Activated T-cell treated with anti-CD3 and anti-CD28 coated beads for 48 hours (primary cell): ENCODE measurements around the gene GABRQ.
"Not testable (repeated sequence)": the region's sequence is repeated elsewhere in the genome, so short reads cannot be mapped to it uniquely, and the experiment has no call there.

Source experiments
- DNase-seq: peaks from one replicate; pipeline ENCODE4 v3.0.0-alpha.2; 2020; ENCODE audit warnings: low read depth

The GABRQ gene

DNA sequence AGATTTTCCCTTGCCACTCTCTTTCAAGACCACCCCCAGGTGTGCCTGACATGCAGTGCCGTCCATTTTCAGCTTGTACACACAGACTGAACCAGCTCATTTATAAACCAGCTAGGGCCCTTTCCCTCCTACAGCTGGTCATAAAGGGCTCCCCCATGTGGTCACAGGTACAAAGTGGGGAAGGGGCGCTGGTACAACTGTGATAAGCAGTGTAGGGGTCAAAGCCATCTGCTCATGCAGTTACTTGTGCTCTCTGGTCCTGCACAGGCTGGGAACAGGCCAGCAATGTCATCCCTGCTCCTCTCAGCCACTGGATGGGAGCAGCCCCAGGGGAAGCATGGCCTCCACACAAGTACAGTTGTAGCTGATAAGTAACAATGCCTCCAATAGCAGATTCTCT lies 20.6 kb downstream of the GABRQ start:
- DNase-seq, result no peak

DNA sequence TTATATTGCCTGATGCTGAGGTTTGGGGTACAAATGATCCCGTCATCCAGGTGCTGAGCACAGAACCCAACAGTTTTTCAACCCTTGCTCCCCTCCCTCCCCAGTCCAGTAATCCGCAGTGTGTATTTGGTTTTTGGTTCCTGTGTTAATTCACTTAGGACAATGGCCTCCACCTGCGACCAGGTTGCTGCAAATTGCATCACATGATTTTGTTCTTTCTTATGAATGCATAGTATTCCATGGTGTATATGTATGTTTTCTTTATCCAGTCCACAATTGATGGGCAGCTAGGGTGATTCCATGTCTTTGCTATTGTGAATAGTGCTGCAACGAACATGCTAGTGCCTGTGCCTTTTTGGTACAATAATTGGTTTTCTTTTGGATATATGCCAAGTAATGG lies 25.4 kb downstream of the GABRQ start:
- no peak for DNase-seq

DNA sequence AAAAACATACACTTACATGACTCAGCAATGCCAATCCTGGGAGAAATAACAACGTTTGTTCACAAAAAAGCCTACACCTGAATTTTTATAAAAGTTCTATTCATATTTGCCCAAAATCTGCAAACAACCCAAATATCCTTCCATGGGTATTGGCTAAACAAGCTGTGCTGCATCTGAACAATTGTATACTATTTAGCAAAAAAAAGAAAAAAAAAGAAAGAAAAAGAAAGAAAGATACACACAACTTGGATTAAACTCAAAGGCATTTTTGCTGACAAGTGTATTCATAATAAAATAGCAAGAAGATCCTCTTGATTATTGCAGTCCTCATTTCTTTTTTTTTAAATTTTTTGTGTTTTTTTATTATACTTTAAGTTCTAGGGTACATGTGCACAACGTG lies 36.4 kb downstream of the GABRQ start:
- DNase-seq, result no peak

GRCh38 chrX:152674652-152675051 lies 37.0 kb downstream of the GABRQ start:
- DNase-seq, result not testable (repeated sequence)

- DNase-seq, result not testable (repeated sequence)
Measured at GRCh38 chrX:152681012-152681411, 43.3 kb downstream of the GABRQ start.

- DNase-seq, result not testable (repeated sequence)
Measured at GRCh38 chrX:152697952-152698931, 60.5 kb downstream of the GABRQ start, which contains the start of gene MAGEA3. Gene MAGEA3, plus strand, starts transcription at chrX:152698794. Its CDS starts 2,039 bp downstream, at chrX:152700833.

GRCh38 chrX:152700390-152700789 lies 62.7 kb downstream of the GABRQ start:
- DNase-seq, result not testable (repeated sequence)

DNA sequence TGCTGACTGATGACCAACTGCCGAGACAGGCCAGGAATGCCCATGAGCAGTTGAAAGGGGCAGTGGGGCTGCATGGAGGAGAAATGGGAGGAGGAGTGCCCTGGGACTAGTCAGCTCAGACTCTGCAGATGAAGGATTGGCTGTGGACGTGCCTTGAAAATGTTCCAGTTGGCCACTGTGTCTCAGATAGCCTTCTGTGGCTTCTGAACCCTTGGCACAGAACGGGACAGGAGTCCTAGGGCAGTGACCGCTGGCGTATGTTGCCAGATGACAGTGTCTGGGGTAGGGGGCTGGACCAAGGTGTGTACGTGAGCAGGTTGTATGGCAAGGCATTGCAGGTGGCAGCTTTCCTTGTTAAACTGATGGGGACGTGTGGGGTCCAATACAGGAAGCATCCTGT lies 68.8 kb downstream of the GABRQ start:
- DNase-seq, result not testable (repeated sequence)
